GOT3 (cell line): Measurements from ENCODE around the gene RAD51B.
A peak's percentile ranks its signal among the peaks of the same experiment; 100 is the strongest.
"Not testable (repeated sequence)": the region's sequence is repeated elsewhere in the genome, so short reads cannot be mapped to it uniquely, and the experiment has no call there.

ENCODE experiments used
- DNase-seq: peaks from one replicate; lab custom pipeline; 2025; ENCODE audit warnings: mixed read lengths; lab: John Stamatoyannopoulos, UW

RAD51B gene

DNA sequence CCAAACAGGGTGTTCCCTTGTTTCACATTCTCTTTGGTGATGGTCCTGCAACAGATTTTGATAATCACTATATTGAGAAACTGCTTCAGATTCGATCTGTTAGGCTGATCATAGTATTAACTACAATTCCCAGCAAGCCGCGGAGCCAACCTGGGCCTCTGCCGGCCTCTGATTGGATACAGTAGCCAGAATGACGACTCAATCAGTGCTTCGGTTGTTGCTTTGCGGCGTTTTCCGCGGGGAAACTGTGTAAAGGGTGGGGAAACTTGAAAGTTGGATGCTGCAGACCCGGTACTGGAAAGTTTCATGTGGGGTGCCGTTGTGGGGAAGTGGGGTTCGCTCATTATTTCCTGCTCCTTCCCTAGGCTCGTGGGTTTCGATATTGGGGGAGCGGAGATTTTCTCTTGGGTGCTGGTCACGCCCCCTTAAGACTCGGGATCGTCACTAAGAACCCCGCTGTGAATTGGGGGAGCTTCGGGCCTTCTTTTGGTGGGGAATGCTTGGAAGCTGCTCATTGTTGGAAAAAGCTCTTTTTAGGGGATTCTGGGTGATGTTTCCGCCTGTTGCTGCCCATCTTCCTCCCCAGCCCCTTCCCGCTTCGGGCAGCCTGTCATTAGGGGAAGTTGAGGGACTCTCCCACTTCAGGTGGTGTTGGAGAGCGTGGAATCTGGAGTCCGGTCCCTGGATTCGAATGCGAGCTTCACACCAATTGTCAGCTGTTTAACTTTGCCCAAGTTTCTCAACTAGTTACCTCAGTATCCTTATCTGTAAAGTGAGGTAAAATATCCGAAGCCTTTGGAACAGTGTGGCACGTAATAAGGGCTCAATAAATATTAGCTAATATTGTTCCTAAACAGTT is at the start of gene RAD51B:
Gene RAD51B, plus strand, starts transcription at position 217 of the 859 bp plus-strand sequence.
- peak; percentile 26 for DNase-seq

DNA sequence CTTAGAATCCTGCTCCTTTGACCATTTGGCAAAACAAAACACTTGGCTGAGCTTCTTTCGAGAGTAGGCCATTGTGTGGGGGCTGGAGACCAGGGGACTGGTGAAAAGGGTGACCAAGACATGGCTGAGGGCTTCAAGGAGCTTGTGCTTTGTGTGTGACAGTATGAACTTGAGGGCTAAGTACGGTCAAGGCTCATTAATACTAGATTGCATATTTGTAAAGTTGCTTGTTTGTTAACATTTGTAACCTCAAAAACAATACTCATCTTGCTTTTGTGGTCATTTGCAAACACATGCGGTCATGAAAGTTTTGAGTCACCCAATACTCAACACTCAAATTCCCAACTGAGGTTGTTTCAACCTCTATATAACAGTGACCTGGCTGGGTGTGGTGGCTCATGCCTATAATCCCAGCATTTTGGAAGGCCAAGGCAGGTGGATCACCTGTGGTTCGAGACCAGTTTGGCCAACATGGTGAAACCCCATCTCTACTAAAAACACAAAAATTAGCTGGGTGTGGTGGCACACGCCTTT is 45.7 kb upstream of the RAD51B start:
- no peak for DNase-seq

DNA sequence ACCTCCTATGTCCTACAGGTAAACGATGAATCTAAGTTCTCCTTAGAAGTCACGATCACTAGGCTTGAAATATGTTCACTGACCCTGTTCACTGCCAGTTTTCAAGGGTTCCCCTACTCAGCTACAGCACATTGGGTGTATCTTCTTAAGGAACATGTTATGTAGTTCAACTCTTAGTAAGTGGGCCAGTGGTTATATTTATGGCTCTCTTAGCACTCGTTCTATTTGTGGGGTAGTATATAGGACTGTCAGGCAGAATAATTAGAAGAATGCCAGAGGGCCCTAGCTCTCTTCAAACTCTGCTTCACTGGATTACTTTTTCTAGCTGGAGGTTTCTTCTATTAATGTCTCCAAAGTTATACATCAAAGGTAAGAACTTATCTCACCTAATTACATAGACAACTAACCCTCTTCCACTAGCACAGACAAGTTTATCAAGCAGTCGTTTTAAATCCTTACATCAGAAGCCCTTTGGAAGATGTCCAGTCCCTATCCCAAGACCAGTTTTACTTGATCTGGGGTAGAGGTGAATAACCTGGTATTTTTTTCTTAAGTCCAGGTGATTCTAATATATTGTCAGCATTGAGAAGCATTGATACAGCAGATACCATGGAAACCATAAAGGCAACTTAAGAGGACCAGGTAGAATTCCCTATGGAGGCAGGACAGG is 42.8 kb upstream of the RAD51B start:
- DNase-seq = no peak

DNA sequence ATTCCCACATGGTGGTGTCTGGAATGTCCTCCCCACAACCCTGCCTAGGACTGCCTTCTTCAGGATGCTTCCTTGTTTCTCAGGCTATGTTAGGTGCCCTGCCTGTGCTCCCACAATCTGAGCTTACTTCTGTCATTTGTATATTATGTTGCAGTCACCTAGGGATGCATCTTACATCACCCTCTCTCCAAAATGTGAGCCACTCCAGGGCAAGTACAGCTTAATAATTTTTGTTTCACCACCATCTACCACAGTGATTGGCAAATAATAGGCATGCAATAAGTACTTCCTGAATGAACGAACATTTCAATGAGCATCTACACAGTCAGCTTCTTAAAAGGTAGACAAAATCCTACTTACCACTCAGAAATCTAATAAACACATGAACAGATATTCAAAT is 40.8 kb upstream of the RAD51B start:
- DNase-seq = no peak

DNA sequence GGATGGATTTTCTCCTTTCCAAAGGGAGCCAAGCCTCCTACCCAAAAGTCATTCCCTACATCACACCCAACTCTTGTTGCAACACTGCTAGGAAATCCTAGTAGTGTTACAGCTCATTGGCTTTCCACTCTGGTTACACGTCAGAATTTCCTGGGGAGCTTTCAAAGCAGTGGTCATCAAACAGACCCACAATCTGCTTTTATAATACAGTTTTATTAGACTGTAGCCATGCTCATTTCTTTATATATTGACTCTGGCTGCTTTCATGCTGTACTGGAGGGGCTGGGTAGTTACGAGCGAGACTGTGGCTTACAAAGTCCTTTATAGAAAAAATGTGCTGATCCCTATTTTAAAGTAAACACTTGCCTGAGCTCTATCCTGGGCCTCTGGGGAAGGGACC is 37.5 kb upstream of the RAD51B start:
- no peak for DNase-seq

DNA sequence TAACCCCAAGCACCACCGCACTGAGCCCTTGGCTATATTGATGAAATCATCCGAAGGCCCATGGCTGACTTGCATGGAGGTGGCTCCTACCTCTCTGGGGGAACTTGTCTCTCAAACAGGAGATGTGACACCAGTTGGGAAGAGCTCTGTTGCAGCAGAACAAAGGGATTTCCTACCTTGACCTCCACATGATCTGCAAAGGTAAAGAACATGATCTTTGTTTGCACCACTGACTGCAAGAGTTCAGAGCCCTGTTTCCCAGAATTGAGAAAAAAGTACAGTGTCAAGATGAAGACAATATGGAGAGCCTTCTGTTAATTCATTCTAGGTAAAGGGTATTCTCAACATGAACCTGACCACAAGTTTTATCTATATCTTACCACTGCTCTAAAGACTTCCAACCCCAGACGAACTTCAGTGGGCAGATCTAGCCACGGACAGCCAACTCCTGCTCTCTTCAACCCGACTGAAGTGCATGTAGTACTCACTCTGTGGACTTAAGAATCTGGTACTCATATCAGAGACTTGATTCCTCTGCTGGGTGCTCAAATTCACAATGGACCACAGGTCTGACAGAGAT is 35.2 kb upstream of the RAD51B start:
- no peak for DNase-seq

DNA sequence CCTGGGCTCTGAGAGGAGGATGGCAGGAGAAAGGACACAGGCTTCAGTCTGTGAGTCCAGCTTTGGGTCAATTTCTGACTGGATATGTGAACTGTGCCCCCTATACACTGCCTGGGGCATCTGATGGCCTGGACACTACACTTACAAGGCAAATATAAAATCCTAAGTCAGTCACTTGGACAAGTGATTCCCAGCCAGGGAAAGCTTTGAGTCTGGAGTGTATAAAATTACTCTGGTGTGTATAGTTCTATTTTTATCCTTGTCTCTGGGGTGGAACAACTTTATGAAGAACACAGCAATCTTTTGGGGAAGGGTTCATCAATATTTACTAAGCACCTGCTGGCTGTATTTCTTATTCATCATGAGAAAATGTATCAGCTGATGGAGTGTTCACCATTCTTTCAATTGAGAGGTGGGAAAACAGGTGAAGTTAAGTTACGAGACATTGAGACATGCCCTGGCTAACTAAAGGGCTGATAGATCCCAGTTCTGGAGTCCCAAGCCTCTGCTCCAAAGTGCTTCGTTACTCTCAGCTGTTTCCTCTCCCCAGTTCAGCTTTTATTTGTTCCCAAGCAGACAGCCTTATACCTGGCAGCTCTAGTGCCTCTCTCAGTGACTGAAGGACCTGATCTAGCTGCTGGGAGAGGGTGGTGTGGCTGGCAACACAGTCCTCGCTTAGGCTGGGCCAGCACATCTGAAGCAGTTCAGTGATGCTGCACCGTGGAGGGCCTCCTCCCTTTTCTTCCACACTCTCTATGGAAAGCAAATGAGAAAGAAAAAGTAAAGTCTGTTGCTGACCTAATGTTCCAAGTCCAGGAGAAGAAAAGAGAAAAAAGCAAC is 34.1 kb upstream of the RAD51B start:
- no peak for DNase-seq

DNA sequence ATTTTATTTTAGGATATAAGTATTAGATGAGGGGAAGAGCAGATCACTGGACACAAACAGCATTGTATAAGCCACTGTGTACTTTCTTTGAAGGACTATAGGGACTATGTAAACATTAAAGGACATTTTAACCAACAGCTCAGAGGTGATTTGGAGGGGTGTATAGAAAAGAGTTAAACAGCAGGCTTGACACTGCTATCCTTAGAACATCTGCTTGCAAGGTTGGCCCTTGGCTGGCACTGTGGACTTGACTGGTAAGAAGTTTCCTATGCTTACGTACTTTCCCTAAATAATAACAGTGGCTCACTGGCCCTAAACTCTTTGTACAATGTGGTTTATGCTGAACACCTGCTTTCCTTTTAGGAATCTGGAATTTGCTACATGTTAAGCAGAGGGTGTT is 31.9 kb upstream of the RAD51B start:
- DNase-seq = no peak

DNA sequence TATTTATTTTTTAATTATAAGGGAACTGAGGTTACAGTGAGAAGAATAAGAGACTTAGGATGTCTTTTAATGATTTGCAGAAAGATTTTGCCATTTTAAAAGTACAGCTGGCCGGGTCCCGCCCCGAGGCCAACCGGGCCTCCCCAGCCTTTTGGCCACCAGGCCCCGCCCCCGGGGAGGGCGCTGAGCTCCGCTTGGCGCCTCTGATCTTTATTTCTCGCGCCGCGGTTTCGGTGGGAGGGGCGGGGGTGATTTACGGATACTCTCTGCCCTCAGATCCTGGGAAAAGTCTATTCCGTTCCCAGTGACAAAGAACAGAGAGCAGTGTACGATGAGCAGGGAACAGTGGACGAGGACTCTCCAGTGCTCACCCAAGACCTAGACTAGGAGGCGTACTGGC is 20.8 kb upstream of the RAD51B start:
- DNase-seq = no peak

DNA sequence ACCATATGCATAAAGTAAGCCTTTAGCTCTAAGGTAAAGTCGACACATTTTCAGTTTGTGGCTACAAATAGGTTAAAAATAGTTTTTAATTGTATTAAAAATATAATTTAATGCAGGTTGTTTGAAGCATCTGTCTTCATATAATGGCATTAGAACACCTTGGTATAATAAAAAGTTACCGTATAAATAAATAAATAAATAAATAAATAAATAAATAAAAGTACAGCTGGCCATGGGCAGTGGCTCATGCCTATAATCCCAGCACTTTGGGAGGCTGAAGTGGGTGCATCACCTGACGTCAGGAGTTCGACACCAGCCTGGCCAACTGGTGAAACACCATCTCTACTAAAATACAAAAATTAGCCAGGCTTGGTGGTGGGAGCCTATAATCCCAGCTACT is 18.8 kb upstream of the RAD51B start:
- no peak for DNase-seq

DNA sequence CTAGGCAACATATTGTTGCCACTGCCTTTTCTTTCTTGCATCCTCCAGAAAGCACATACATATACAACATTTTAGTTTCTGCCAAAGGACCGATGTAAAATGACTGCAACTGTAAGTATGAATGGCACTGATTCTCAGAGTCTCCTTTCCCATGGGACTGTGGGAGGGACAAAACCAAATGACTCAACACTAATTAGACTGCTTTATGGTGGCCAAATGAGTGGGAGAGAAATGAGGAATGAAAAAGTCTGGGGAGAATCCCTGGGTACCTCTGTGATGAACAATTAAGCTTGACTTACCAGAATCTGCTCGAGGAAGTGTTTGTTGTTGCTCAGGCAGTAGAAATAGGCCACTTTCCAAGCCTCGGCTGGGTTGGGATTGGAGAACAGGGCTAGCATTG is 13.3 kb upstream of the RAD51B start:
- no peak for DNase-seq

DNA sequence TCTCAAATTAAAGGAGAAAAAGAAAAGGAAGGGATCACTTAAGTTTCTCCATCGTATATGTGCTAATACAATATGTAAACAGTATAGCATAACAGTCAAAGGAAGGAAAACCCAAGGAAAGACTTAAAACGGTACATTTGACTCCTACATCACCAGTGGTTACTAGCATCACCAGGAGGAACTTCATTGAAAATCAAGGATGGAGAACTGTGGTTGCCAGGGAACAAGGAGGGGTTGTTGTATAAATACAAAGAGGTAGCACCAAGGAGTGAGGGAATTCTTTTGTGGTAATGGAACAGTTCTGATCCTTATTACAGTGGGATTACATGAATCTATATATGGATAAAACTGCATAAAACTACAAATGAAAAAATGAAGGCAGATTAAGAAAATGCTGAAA is 4.8 kb upstream of the RAD51B start:
- no peak for DNase-seq

DNA sequence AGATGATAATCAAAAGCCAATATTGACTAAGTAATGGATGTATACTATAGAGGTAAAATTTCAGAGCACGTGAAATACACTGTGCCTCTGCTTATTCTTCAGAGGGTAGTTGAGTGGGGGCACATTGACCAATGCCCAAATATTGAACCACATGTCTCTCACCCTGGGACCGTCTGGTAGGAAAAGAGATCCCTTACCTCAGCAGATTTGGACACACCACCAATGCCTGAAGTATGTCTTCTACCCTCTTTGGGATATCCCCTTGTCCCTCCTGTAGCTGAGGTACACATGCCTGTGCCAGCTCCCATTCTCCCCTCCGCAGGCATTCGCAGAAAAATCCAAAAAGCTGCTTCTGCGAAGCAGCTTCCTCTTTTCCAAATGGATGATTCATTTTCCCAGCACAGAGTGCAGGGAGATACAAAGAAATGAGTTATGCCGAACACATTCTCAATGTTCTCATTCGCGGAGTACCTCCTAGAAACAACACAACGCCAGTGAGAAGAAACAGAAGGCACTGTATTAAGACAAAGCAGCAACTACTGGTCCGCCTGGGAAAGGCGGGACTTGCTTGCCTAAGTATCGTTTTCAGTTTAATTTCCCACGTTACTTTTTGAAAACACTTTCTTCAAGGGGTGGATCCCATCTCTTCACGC is 3.9 kb upstream of the RAD51B start:
- DNase-seq = no peak

DNA sequence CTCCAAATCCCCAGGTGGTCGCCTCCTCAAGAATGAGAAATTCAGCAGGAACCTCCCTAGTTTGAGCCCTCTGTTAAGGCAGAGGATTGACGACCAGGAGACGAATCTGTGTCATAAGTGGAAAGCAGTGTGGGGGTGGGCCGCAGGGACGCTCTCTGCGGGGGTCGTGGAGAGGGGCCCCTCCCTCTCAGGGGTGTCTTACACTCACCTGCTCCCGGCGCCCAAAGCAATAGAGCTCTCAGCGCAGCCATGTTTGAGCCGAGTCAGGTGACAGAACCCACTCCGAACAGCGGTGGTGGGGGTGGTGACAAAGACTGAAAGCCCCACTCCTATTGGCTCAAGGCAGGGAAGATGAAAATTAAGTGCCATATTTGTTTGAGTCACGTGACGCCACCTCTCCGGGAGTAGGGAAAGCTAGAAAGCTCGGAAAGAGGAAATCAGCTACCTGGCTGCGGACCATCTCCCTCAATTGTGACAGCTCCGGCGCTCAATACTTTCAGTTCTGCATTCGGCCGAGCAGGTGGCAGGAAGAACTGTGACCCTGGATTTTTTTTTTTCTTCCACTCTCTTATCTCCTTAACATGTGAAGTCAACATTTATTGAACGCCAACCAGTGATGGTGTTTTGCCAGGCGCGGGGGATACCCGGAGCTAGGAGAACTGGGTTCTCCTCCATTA is 3.1 kb upstream of the RAD51B start, which contains the start of gene ZFYVE26:
Gene ZFYVE26, minus strand, starts transcription at position 265 of the 677 bp plus-strand sequence. CDS start 627 bp downstream, outside the sequence.
- peak; percentile 42 for DNase-seq

DNA sequence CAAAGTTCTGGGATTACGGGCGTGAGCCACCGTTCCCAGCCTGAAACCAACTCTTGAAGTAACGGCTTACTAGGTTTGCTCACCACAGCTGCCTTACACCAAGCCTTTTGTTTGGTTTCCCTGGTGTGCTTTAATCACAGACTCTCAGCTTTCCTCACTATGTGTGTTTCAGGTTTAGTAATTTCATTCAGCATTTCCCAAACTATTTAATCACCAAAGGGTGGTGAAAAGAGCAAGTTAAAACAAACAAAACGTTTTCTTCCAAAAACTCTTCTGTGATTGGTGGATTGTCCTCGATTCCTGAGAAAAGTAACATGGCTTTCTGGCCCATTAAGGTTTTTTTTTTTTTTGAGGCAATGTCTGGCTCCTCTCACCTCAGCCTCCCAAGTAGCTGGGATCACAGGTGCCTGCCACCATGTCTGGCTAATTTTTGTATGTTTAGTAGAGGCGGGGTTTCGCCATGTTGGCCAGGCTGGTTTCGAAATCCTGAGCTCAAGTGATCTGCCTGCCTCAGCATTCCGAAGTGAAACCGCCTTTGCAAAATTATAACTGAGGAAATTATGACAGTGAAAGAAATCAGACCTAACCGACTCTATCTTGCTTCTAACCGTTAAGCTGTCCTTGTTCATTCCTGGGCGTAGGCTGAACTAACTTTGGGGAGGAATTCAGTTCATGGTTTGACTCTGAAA is 1.7 kb upstream of the RAD51B start:
- no peak for DNase-seq

DNA sequence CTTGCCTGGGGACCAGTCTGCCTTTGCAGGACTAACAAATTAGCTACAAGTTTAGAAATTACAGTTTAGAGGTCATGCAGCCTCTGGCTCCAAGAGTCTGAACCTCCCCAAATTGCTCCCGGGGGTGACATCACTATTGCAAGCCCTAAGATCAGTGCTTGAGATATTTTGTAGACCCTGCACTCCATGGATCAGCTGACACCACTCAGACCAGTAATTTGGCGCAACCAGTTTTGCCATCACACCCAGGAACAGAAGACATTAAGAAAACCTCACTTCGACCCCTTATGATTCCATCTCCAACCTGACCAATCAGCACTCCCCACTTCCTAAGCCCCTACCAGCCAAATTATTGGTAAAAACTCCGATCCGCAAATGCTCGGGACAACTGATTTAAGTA is 1.1 kb upstream of the RAD51B start:
- not testable (repeated sequence) for DNase-seq

DNA sequence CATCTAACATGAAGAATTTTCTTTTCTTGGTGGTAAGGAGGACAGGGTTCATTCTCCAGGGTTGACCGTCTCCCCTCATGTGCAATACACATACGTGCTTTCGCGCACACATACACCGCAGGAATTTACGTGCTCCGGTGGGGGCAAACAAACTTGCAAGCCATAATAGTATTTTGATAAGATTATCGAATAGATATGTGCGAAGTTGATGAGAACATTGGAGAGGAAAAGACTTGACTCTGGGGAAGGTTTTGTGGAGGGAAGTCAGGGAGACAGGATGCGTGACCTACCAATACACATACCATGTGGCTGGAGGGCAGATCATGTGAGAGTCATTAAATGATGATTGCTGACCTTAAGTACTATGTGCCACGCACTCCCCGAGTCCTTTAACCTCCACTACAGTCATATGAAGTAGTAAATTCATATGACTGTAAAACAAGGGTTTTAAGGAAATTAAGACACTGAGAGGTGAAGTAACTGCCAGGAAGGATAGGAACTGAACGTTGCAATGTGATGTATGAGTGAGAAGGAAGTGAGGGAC is 921 bp downstream of the RAD51B start:
- no peak for DNase-seq

DNA sequence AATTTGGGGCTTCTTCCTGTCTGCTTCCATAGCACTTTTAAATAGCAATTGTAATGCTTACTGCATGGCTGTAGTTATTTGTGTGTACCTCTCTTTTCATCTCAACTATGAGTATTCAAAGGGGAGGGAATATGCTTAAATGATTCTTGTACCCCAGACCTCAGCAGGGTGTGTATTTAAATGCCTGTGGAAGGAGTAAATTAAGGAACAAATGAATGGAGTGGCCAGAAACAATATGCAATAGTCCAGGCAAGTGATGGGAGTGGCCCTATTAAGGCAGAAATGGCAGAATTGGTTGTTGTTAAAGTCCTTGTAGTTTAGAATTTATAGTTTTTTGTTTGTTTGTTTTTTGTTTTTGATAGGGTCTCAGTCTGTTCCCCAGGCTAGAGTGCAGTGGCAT is 1.5 kb downstream of the RAD51B start:
- no peak for DNase-seq

DNA sequence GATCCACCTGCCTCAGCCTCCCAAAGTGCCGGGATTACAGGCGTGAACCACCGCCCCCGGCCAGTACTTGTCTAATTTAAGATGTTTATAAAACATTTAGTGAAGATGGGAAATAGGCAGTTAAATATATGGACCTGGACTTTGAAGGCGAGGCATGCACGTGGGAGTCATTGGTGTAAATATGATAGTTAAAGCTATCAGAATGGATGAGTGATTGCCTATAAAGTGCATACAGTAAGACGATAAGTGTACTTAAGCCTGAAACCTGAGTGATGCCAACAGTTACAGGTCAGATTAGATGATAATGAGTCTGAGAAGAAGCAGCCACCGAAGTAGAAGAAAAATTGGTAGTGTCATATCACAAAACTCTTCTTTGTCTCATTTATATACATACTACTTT is 11.5 kb downstream of the RAD51B start:
- DNase-seq = no peak

DNA sequence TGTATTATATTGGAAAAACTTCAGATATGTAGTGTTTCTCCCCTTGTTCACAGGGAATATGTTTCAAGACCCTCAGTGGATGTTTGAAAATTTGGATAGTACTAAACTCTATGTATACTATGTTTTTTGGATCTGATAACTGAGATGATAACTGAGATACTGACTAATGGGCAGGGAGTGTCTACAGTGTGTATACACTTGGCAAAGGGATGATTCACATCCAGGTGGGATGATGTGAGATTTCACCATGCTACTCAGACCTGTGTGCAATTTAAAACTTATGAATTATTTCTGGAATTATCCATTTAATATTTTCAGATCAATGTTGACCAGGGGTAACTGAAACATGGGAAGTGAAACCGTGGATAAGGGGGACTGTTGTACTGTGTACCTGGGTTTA is 13.8 kb downstream of the RAD51B start:
- DNase-seq = no peak
